Dermis blood vessel endothelial cell (primary cell): Measurements from ENCODE around the gene C9orf50. TPM values are rescaled to one million over a fixed set of nuclear protein-coding genes. Genes with fewer than 3 reads are reported as not detected.

Experiments used
- DNase-seq: peaks from one replicate; pipeline ENCODE4 v3.0.0; 2010
- total RNA-seq: library from RNA; depleted of rRNA; stranded (reverse); fragments of >200 nt; gene quantifications from 2 replicates; pipeline ENCODE4 v1.2.3, GENCODE V29; 2014

C9orf50 gene
- total RNA-seq, 1 donor from 2014 or later: not detected

- no peak for DNase-seq
Measured at GRCh38 chr9:129586685-129587084, 34.2 kb downstream of the C9orf50 start.

- no peak for DNase-seq
Measured at GRCh38 chr9:129586245-129586644, 34.7 kb downstream of the C9orf50 start.

GRCh38 chr9:129585352-129585751 lies 35.5 kb downstream of the C9orf50 start:
- DNase-seq: no peak

GRCh38 chr9:129584136-129584535 lies 36.8 kb downstream of the C9orf50 start:
- peak; percentile 77 for DNase-seq

- DNase-seq: no peak
Measured at GRCh38 chr9:129583308-129584038, 37.4 kb downstream of the C9orf50 start.

DNA sequence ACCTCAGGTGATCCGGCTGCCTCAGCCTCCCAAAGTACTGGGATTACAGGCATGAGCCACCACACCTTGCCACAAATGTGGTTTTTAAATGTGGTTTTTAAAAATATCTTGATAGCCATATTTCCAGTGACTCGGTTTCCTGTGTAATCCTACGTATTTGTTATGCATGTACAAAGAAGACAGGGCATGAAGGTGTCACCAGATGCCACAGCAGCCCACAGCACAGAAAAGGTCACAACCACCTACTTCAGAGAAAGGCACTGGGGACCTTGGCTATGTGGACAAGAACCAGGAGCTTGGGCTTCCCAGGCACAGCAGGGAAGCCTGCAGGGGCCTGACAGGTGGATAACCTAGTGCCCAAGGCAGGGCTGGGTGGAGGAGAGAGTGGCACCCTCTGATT lies 38.0 kb downstream of the C9orf50 start:
- no peak for DNase-seq

DNA sequence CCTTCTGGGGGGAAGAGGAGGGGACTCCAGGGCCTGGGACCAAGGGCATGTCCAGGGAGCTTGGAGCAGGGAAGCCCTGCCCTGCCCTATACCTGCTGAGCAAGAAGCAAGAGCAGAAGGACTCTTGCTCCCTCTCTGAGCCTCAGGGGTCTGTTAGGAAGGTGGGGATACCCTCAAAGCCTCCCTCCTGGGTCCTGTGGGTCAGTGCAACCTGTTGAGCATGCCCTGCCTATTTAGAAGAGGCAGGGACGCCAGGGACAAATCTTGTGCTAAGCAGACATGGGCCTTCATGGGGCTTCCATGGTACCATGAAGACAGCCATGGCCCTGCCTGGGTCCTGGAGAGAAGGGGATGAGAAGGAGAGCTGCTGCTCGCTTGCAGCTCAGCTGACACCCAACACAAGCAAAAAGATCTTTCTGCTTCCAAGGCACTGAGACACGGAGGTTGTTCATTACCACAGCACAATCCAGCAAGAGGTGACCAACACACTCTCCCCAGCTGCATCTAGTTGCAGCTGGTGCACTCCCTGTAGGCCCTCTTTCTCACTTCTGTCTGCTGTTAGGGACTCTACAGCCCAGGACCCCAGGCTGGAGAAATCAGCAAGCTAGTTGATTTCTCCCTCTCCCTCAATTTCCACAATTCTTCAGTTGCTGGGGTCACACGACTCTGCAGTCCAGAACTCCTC lies 39.3 kb downstream of the C9orf50 start:
- no peak for DNase-seq

DNA sequence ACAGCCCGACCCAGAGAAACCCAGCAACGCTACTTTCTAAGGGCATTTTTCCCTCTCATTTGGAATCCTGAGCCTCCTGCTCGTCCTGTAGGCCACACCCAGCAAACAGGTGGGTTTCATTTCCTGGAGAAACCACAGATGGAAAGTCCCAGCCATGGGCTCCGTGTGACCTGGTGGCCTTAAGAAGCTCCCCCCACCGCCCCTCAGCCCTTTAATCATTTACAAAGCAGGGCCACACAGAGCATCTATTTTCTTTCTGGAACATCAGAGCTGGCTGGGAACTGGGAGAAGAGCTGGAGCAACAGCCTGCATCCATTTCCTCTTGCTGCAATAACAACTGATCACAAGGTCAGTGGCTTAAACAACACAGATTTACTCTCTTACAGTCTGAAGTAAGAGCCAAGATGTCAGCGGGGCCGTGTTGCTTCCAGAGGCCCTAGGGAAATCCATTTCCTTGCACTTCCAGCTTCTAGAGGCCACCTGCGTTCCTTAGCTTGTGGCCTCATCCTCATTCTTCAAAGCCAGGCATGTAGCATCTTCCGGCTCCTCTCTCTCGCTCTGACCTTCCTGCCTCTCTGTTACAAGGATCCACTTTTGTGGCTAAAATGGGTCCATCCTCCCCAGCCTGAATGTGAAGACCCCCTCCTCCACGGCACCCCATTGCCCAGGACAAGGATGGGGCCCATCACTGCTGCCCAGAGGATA lies 40.5 kb downstream of the C9orf50 start:
- DNase-seq: no peak

DNA sequence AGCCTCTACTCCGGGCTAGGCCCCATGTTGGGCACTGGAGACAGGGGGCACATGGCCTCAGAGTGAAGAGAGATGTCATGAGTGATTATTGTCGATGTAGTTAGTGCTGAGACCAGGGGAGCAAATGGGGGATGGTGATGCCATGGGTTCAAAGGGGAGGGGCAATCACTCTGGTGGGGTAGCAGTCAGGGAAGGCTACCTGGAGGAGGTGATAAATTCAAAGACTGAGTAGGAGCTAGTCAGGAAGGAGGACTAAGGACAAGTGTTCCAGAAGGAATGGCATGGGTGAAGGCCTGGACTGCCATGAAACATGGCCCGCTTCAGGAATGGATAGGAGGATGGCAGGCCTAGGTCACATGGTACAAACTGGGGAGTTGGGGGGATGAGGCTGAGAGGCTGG lies 41.6 kb downstream of the C9orf50 start:
- no peak for DNase-seq

DNA sequence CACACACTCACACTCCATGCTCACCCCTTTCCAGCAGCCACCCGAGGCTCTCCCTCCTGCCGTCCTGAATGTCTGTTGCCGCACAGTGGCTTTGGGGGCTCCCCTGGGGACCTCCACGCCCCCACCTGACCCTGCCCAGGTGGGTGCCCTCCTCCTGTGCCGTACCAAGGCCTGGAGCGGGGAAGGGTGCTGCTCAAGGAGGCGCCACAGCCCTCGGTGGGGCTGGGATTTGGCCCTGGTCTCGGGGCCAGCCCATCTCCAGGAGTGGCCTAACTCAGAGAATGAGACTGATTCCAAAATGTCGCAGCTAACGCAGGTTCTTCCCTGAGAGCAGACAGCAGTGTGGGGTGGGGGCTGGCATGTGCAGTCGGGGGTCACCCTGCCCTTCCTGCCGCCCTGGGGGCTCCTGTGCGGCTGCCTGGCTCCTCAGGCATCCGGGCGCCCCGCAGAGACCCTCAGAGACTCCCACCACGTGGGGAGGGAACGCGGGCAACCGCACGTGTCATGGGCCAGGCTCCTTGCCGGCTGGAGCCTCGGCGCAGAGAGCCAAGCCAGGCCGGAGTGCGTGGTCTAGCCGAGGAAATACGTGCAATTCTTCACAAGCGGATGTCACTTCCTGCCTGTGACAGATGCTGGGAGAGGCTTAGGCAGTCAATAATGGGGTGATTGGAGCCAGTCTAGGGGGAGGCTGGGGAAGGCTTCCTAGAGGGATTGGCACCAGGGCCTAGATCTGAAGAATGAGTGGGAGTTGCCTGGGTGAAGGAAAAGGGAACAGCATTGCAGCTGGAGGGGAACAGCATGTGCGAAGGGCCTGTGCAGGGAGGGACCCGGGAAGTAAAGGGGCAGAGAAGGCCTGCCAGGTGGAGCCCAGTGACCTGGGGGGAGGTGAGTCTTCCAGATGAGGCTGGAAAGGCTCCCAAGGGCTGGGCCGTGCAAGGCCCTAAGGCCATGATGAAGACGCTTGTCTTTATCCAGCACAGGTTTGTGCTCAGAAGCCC lies 44.1 kb downstream of the C9orf50 start:
- DNase-seq: peak; percentile 95

GRCh38 chr9:129575818-129576217 lies 45.1 kb downstream of the C9orf50 start:
- DNase-seq: no peak

- no peak for DNase-seq
Measured at GRCh38 chr9:129574911-129575585, 45.9 kb downstream of the C9orf50 start.

- no peak for DNase-seq
Measured at GRCh38 chr9:129573977-129574376, 46.9 kb downstream of the C9orf50 start.

GRCh38 chr9:129572517-129572916 lies 48.4 kb downstream of the C9orf50 start:
- no peak for DNase-seq

- DNase-seq: no peak
Measured at GRCh38 chr9:129572052-129572425, 48.9 kb downstream of the C9orf50 start.

- no peak for DNase-seq
Measured at GRCh38 chr9:129571298-129572051, 49.4 kb downstream of the C9orf50 start.

DNA sequence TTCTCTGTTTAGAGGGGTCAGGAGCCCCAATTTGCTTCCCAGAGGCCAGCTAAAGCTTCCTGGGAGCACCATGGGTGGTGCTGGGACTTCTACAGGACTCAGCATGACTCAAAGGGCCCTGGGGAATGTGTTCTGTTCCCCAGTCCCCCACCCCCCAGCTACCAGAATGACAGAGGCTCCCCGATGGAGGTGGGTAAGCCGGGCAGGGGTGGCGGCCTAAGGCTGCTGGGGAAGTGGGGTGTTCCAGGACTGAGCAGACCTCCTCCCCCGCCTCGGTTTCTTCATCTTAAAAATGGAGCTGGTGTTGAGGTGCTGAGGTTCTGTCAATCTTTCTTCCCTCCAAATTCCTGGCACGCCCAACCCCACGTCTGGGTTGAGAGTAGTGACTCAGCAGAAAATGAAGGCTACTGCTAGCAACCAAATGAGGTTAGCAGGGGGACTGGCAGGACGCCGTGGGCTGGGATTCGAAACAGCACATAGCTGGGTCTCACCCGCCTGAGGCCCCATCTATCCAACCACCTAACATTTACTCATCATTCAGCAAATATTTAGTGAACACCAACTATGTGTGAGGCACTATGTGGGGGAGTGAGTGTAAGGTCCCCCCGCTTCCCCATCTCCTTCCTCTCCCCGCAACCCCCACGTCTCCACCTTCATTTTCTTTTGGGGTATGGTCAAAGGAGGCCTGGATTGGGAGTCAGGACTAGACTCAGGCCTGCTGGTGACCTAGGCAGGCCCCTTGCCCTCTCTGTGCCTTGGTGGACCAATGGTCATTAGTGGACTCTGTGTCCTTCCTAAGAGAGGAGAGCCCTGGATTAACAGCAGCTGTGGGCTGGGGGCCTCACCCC lies 50.2 kb downstream of the C9orf50 start:
- no peak for DNase-seq

- peak; percentile 61 for DNase-seq
Measured at GRCh38 chr9:129569502-129570449, 51.1 kb downstream of the C9orf50 start.
